ENCODE results near the gene KTN1. TPM values are rescaled to one million over a fixed set of nuclear protein-coding genes. Genes with fewer than 3 reads are reported as not detected.

The KTN1 gene
- total and polyA plus RNA-seq, 2 experiments from 2014 or later: 124 to 607 TPM

GRCh38 chr14:55572578-55572977 lies 7.4 kb upstream of the KTN1 start:
- no peaks in the 10 kb centered on the region for H3K36me3 ChIP-seq (ENCODE audit: insufficient read depth)
- no peaks in the 10 kb centered on the region for H3K4me1 ChIP-seq (ENCODE audit: insufficient read depth)
- Mint-ChIP-seq H3K4me1 (0 out of 3 replicates have a peak, but pooled peaks cover 2% of the 10 kb centered on the region), H3K9me3 (no peaks in the 10 kb centered on the region), H3K27me3 (ENCODE audit: insufficient read depth, low read depth, poor library complexity) (no peaks in the 10 kb centered on the region), H3K27ac (no peak overlapping the region), H3K4me3 (no peak overlapping the region), H3K36me3 (ENCODE audit: low read depth) (peaks cover 4% of the 10 kb centered on the region)
- H3F3A ChIP-seq (replicated peaks; ENCODE audit: low read depth): no peaks in the 10 kb centered on the region
- no peak overlapping the region for H2AFZ ChIP-seq
- no peak for ATAC-seq
- TF ChIP-seq, protein P1, sequence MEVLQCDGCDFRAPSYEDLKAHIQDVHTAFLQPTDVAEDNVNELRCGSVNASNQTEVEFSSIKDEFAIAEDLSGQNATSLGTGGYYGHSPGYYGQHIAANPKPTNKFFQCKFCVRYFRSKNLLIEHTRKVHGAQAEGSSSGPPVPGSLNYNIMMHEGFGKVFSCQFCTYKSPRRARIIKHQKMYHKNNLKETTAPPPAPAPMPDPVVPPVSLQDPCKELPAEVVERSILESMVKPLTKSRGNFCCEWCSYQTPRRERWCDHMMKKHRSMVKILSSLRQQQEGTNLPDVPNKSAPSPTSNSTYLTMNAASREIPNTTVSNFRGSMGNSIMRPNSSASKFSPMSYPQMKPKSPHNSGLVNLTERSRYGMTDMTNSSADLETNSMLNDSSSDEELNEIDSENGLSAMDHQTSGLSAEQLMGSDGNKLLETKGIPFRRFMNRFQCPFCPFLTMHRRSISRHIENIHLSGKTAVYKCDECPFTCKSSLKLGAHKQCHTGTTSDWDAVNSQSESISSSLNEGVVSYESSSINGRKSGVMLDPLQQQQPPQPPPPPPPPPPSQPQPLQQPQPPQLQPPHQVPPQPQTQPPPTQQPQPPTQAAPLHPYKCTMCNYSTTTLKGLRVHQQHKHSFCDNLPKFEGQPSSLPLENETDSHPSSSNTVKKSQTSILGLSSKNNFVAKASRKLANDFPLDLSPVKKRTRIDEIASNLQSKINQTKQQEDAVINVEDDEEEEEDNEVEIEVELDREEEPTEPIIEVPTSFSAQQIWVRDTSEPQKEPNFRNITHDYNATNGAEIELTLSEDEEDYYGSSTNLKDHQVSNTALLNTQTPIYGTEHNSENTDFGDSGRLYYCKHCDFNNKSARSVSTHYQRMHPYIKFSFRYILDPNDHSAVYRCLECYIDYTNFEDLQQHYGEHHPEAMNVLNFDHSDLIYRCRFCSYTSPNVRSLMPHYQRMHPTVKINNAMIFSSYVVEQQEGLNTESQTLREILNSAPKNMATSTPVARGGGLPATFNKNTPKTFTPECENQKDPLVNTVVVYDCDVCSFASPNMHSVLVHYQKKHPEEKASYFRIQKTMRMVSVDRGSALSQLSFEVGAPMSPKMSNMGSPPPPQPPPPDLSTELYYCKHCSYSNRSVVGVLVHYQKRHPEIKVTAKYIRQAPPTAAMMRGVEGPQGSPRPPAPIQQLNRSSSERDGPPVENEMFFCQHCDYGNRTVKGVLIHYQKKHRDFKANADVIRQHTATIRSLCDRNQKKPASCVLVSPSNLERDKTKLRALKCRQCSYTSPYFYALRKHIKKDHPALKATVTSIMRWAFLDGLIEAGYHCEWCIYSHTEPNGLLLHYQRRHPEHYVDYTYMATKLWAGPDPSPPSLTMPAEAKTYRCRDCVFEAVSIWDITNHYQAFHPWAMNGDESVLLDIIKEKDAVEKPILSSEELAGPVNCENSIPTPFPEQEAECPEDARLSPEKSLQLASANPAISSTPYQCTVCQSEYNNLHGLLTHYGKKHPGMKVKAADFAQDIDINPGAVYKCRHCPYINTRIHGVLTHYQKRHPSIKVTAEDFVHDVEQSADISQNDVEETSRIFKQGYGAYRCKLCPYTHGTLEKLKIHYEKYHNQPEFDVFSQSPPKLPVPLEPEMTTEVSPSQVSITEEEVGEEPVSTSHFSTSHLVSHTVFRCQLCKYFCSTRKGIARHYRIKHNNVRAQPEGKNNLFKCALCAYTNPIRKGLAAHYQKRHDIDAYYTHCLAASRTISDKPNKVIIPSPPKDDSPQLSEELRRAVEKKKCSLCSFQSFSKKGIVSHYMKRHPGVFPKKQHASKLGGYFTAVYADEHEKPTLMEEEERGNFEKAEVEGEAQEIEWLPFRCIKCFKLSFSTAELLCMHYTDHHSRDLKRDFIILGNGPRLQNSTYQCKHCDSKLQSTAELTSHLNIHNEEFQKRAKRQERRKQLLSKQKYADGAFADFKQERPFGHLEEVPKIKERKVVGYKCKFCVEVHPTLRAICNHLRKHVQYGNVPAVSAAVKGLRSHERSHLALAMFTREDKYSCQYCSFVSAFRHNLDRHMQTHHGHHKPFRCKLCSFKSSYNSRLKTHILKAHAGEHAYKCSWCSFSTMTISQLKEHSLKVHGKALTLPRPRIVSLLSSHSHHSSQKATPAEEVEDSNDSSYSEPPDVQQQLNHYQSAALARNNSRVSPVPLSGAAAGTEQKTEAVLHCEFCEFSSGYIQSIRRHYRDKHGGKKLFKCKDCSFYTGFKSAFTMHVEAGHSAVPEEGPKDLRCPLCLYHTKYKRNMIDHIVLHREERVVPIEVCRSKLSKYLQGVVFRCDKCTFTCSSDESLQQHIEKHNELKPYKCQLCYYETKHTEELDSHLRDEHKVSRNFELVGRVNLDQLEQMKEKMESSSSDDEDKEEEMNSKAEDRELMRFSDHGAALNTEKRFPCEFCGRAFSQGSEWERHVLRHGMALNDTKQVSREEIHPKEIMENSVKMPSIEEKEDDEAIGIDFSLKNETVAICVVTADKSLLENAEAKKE (CRISPR knock-in tag; IDR thresholded peaks at IDR 0.05): no peak
- TF ChIP-seq ZNF331 (CRISPR knock-in tag; IDR thresholded peaks at IDR 0.05; ENCODE audit: low read depth) (no peak), JUNB (IDR thresholded peaks at IDR 0.05; ENCODE audit: unreplicated experiment) (no peak), REST (IDR thresholded peaks at IDR 0.05; ENCODE audit: unreplicated experiment) (no peak), ZNF114 (CRISPR knock-in tag; IDR thresholded peaks at IDR 0.05) (no peak), EZH2phosphoT487 (IDR thresholded peaks at IDR 0.05; ENCODE audit: unreplicated experiment) (no peak), EZH2 (IDR thresholded peaks at IDR 0.05; ENCODE audit: low read depth, unreplicated experiment) (no peak), NANOG (IDR thresholded peaks at IDR 0.05; ENCODE audit: borderline replicate concordance) (no peak), CREB1 (CRISPR knock-in tag; IDR thresholded peaks at IDR 0.05; ENCODE audit: low read depth) (no peak), POLR2AphosphoS5 (IDR thresholded peaks at IDR 0.05; ENCODE audit: low read depth) (no peak), STAT1 (IDR thresholded peaks at IDR 0.05; ENCODE audit: unreplicated experiment) (no peak)
- TF ChIP-seq, protein P2, sequence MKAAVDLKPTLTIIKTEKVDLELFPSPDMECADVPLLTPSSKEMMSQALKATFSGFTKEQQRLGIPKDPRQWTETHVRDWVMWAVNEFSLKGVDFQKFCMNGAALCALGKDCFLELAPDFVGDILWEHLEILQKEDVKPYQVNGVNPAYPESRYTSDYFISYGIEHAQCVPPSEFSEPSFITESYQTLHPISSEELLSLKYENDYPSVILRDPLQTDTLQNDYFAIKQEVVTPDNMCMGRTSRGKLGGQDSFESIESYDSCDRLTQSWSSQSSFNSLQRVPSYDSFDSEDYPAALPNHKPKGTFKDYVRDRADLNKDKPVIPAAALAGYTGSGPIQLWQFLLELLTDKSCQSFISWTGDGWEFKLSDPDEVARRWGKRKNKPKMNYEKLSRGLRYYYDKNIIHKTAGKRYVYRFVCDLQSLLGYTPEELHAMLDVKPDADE (IDR thresholded peaks at IDR 0.05): no peak
- TF ChIP-seq, protein P3, sequence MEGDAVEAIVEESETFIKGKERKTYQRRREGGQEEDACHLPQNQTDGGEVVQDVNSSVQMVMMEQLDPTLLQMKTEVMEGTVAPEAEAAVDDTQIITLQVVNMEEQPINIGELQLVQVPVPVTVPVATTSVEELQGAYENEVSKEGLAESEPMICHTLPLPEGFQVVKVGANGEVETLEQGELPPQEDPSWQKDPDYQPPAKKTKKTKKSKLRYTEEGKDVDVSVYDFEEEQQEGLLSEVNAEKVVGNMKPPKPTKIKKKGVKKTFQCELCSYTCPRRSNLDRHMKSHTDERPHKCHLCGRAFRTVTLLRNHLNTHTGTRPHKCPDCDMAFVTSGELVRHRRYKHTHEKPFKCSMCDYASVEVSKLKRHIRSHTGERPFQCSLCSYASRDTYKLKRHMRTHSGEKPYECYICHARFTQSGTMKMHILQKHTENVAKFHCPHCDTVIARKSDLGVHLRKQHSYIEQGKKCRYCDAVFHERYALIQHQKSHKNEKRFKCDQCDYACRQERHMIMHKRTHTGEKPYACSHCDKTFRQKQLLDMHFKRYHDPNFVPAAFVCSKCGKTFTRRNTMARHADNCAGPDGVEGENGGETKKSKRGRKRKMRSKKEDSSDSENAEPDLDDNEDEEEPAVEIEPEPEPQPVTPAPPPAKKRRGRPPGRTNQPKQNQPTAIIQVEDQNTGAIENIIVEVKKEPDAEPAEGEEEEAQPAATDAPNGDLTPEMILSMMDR (conservative IDR thresholded peaks at IDR 0.05; ENCODE audit: low read depth in 2 of 2): no peak
- no peaks in the 10 kb centered on the region for H3K79me2 ChIP-seq (replicated peaks; ENCODE audit: insufficient read depth)
- no peak overlapping the region for H3K4me2 ChIP-seq
- no peaks in the 10 kb centered on the region for H4K20me1 ChIP-seq (replicated peaks; ENCODE audit: insufficient read depth)
- no peaks in the 10 kb centered on the region for H3K9me2 ChIP-seq (ENCODE audit: insufficient read depth)
- H3K27ac ChIP-seq (ENCODE audit: low read depth): no peak overlapping the region
- H3K4me3 ChIP-seq: no peak overlapping the region
- no peak for DNase-seq (ENCODE audit: low spot score)
- no peaks in the 10 kb centered on the region for H3K27me3 ChIP-seq (ENCODE audit: insufficient read depth)
